ENCODE results near the gene MTIF3.

MTIF3 gene, protein sequence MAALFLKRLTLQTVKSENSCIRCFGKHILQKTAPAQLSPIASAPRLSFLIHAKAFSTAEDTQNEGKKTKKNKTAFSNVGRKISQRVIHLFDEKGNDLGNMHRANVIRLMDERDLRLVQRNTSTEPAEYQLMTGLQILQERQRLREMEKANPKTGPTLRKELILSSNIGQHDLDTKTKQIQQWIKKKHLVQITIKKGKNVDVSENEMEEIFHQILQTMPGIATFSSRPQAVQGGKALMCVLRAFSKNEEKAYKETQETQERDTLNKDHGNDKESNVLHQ

GRCh38 chr13:27449936-27450828 is at the start of gene MTIF3:
MTIF3 (minus strand) TSS chr13:27450564; CDS start chr13:27440448, 10,116 bp downstream.
- DNase-seq: peak; percentile 93

DNA sequence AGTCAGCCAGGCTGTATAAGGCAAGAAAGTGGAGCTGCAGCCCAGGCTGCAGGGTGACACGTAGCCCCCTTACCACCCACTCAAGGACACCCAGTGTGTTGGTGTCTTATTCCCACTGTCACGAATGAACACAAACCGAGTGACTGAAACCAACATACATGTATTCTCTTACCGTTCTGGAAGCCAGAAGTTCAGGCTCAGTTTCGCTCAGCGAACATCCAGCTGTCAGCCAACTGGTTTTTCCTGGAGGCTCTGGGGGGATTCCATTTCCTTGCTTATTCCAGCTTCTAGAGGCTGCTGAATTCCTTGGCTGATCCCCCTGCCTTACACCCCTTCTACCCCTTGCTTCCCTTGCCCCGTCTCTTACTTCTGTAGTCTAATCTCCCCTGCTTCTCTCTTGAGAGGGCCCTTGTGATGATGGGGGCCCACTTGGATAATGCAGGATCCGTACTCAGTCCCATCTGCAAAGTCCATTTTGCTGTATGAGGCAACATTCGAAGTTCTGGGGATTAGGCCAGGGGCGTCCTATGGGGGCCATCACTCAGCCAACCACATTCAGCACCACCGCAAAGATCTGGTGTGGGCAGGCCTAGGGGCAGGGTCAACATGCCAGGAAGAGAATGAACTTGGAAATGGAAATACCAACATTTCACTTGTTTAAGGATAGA is 47.3 kb upstream of the MTIF3 start:
- DNase-seq: peak; percentile 54

DNA sequence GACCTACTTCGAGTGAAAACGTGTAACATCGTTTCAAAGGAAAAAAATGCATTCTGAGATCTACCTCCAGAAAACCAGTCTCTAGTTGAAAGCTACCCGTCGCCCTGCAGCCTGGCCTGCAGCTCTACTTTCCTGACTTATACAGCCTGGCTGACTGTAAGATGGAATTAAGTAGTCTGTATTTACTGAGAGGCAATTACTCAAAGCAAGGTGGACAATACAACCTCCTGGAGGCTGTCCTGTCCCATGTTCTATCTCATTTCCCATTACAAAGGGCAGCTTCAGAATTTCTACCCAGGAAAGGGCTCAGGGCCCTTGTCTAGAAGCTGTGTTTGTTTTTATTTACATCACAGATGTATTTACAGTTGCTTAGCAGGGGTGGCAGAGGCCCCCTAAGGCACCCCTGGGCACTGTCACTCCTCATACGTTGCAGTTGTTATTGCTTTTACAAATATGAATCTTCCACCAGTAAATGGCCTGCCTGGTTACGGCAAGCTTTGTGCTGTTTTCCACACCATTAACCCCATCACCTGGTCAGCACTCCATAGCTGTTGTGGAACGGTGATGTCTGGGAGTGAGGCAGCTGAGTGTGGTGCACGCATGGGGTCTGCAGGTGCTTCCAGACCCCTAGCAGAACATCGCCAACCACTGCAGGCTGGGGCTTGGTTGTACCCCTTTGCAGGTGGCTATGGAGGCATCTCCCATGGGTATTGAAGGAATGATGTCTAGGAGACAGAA is 46.3 kb upstream of the MTIF3 start:
- no peak for DNase-seq

DNA sequence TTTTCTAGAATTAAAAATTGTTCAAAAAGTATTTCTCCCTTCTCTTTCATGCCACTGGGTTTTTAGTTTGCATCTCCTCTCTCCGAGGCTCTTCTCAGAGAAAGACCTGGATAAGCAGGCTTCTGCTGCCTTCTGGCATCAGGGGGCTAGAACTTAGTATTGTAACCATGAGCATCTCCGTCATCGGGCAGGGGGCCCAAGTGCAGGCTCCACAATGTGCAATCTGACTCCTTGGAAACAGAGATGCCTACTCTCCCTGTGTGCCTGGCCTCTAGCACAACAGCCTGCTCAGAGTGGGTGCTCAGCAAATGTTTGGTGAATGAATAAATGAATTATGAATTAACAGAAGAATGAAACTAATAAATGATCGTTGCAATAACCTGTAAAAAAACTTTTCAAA is 45.6 kb upstream of the MTIF3 start:
- DNase-seq: no peak

- DNase-seq: no peak
Observed at GRCh38 chr13:27495551-27495950, 45.2 kb upstream of the MTIF3 start.

GRCh38 chr13:27493981-27494380 is 43.6 kb upstream of the MTIF3 start:
- no peak for DNase-seq

GRCh38 chr13:27489456-27489855 is 39.1 kb upstream of the MTIF3 start:
- no peak for DNase-seq

- no peak for DNase-seq
Observed at GRCh38 chr13:27487776-27488175, 37.4 kb upstream of the MTIF3 start.

DNA sequence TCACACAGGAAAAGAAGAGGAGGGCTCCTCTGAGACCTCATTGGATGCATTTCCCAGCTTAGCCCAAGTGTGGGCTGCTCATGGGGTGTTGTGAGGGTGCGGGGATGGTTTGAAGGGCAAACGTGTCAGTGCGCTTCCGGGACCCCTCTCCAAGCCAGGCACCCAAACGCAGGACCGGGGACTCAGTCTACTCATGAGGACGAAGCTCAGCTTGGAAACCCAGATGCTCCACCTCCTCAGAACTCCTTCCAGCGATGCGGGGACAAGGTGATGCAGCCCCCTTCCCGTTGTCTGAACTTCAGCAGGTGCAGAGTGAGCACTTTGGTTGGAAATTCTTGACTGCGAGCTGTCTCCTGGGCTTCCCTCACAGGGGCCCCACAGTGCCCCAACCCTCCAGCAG is 33.1 kb upstream of the MTIF3 start:
- no peak for DNase-seq

DNA sequence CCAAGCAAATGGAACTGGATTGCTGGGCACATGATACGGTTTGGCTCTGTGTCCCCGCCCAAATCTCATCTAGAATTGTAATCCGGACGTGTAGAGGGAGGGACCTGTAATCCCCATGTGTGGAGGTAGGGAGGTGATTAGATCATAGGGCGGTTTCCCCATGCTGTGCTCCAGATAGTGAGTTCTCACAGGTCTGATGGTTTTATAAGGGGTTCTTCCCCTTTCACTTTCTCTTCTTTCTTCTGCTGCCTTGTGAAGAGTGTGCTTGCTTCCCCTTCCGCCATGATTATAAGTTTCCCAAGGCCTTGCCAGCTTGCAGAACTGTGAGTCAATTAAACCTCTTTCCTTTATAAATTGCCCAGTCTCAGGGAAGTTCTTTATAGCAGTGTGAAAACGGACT is 32.6 kb upstream of the MTIF3 start:
- DNase-seq: no peak

- no peak for DNase-seq
Observed at GRCh38 chr13:27481766-27482165, 31.4 kb upstream of the MTIF3 start.

DNA sequence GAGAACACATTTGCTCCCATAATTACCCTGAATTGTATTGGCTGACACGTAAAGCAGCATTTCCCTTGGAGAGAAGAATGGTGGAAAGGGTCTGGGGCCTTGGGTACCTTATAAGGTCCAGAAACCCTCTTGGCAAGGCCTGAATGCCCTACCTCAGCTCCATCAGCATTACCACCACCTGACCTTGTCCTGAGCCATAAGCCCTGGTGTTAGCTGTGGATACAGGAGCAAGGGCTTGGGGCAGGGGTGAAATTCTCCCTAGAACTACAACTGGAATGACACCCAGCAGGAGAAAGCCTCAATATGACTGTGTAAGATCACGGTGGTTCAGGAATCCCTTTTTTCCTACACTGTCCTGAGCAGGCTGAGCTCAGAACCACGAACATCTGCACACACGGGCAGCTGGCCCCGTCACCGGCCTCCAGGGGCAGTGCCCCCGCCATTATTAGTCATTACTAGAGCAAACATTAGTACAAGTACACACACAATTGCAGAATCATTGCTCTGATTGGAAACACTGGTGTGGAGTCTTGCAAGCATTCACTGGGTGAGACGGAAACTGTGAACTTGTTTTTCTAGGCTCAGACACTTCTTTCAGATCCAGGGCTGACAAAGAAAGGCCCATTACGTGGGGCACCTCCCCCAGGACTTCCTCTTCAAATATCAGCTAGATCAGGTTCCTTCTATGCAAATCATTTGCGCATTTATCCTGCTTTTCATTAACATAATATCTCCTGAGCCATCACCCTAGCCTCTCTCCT is 26.8 kb upstream of the MTIF3 start:
- DNase-seq: no peak

- DNase-seq: no peak
Observed at GRCh38 chr13:27474751-27475268, 24.4 kb upstream of the MTIF3 start.

DNA sequence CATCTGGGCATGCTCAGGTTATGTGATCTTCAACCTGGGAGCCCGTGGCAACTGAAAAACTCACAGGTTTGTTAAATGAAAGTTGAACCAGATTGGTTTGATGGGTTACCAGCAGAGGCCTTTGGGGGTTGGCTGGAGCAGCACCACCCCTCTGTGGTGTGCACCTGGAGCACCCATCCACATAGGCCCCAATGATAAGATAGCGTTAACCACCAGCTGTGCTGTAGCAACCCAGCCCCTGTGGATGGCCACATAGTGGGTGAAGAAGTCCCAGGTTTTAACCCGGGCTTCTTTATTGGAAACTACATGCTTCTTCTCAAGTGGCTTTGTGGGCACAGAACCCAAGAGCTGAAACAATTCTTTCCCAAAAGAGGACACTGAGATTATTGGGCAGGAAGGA is 22.6 kb upstream of the MTIF3 start:
- no peak for DNase-seq

GRCh38 chr13:27472441-27472840 is 22.1 kb upstream of the MTIF3 start:
- DNase-seq: no peak

DNA sequence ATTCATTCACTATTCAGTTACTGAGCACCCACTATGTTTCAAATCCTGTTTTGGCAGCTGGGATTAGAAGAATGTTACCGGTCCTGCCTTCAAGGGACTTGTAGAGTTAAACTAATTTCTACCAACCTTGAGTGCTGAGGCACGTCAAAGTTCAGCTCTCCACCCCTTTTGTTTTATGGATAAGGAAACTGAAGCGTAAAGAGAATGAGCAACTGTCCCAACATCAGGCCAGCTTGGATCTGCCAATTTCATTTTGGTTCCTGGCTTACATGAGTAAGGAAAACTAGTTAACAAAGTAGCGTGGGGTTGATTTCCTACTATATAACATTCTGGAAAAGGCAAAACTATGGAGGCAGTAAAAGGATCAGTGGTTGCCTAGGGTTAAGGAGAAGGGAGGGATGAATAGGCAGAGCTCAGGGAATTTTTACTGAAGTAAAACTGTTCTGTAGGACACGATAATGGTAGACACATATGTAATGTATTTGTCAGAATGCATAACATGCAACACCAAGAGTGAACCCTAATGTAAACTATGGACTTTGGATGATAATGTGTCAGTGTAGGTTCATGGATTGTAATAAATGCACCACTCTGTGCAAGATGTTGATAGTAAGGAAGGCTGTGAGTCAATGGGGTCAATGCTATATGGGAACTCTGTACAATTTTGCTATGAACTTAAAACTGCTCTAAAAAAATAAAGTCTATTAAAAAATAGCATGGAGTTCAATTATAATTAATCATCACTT is 19.9 kb upstream of the MTIF3 start:
- no peak for DNase-seq

DNA sequence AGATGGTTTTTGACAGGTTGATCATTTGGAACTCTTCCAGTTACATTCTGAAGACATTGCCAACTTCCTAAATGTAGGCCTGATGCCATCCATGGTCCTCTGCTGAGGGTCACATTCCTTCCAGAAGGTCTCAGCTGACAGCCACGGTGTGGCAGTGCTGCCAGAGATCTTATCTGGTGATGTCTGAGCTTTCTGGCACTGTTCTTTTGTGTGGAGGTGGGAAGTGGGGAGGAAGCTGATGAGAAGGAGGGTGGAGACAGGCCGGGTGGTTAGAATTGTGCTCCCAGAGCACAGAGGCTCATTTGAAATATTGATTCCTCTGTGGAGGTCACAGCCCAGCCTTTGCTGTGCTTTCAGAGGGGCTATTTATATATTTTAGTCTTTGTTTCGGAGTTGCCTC is 16.1 kb upstream of the MTIF3 start:
- no peak for DNase-seq

GRCh38 chr13:27465611-27466010 is 15.2 kb upstream of the MTIF3 start:
- DNase-seq: no peak

- no peak for DNase-seq
Observed at GRCh38 chr13:27463500-27463899, 13.1 kb upstream of the MTIF3 start.

- no peak for DNase-seq
Observed at GRCh38 chr13:27461940-27462584, 11.7 kb upstream of the MTIF3 start.

All from right forelimb (tissue), 1 donor.